ENCODE measurements around the gene HK2. TPM values are rescaled to one million over a fixed set of nuclear protein-coding genes. Genes with fewer than 3 reads are reported as not detected.

The HK2 gene
- total and polyA plus RNA-seq, 2 donors (not counting 3 experiments of a cell fraction or from before 2014, with no cell fraction given), result 3.4 to 13.0 TPM

DNA sequence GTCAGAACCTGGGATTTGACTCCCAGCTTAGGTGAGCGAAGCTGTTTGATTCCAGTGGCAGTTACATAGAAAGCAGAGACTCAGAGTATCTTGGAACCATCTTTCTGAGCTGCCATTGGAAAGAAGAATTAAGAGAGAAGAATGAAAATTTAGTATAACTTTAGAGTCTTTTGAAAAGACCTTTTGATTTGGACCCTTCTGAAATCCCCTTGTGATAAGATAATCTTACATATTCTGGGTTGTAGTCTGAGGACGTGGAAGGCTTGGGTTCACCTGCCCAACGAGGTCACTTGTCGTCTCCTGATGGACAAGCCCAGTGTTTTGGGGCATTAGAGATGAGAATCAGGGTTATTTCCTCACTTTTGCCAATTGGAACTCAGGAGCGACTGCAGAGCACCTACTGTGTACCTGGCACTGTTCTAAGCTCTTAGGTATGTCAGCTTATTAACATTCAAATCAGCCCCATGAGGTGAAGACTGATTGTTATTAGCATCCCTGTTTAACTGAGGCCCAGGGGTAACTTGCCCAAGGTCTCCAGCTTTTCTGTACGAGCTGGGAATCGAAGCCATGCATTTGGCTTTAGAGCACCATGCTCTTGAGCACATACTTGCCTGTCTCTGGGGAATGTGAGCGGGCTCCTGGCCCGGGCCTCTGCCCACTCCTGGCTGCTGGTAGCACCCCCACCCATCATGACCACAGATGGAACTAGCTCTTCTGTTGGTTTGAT is 2.9 kb downstream of the HK2 start:
- DNase-seq (ENCODE audit: low read depth, low spot score) (no peak), FAIRE-seq (no peak)
- no peak overlapping the region for H3K4me2 ChIP-seq (ENCODE audit: insufficient read depth, low read length)
- intact Hi-C loops (cut with micrococcal nuclease) (loop anchor here (1.0 to 5.0 kb wide), 2 partner anchors 39 to 185 kb away; partner anchors contain the start of gene SEMA4F), dilution Hi-C loops (cut with MboI; ENCODE audit: extremely low pct_ligation_motif_present, low sequenced_read_pairs) (no loop called here)
- no peak overlapping the region for H3K27ac ChIP-seq (ENCODE audit: insufficient read depth, low read depth, low read length)
- ChIA-PET POLR2A (no interaction called here), CTCF (interaction anchor here (0.6 to 6.4 kb wide), 16 partner anchors 9 to 146 kb away, joined by 3 to 89 read pairs (median 4); no protein-coding TSS in a partner anchor)
- no TSS peak for BruUV-seq (replicated peaks)
- no peaks in the 10 kb centered on the region for H4K20me1 ChIP-seq (replicated peaks; ENCODE audit: control insufficient read depth, extremely low read depth, insufficient read depth, low read length)
- H3K9me3 ChIP-seq (replicated peaks; ENCODE audit: control insufficient read depth, insufficient read depth, low read length), result no peaks in the 10 kb centered on the region
- no peaks in the 10 kb centered on the region for H3K36me3 ChIP-seq (ENCODE audit: control insufficient read depth in 2 of 2, extremely low read depth in 1 of 2, insufficient read depth in 2 of 2, low read length in 2 of 2)
- no peak overlapping the region for H3K9ac ChIP-seq (replicated peaks; ENCODE audit: extremely low read depth, insufficient read depth, low read length)
- H3K9me1 ChIP-seq (replicated peaks; ENCODE audit: control insufficient read depth, extremely low read depth, insufficient read depth, low read length), result no peaks in the 10 kb centered on the region
- peaks cover 13% of the 10 kb centered on the region for H3K4me1 ChIP-seq (ENCODE audit: control insufficient read depth, extremely low read depth, insufficient read depth, low read length)
- TF ChIP-seq, protein P1, sequence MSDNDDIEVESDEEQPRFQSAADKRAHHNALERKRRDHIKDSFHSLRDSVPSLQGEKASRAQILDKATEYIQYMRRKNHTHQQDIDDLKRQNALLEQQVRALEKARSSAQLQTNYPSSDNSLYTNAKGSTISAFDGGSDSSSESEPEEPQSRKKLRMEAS (IDR thresholded peaks at IDR 0.05; ENCODE audit: insufficient read depth, insufficient read length), result no peak
- TF ChIP-seq MYC (IDR thresholded peaks at IDR 0.05; ENCODE audit: low read depth, low read length) (no peak), POLR2AphosphoS5 (IDR thresholded peaks at IDR 0.05; ENCODE audit: insufficient read depth, low read depth, low read length) (no peak), EZH2 (IDR thresholded peaks at IDR 0.05; ENCODE audit: borderline replicate concordance, low read depth, low read length, severe bottlenecking) (no peak), GATA2 (IDR thresholded peaks at IDR 0.05; ENCODE audit: insufficient read depth, insufficient read length, low read depth, low read length) (no peak), JUN (IDR thresholded peaks at IDR 0.05; ENCODE audit: borderline replicate concordance, insufficient read depth, insufficient read length, low read depth) (no peak), FOS (IDR thresholded peaks at IDR 0.05; ENCODE audit: borderline replicate concordance, insufficient read depth, low read length) (no peak), POLR2A (IDR thresholded peaks at IDR 0.05; ENCODE audit: low read depth, low read length) (no peak)
- TF ChIP-seq, protein P2, sequence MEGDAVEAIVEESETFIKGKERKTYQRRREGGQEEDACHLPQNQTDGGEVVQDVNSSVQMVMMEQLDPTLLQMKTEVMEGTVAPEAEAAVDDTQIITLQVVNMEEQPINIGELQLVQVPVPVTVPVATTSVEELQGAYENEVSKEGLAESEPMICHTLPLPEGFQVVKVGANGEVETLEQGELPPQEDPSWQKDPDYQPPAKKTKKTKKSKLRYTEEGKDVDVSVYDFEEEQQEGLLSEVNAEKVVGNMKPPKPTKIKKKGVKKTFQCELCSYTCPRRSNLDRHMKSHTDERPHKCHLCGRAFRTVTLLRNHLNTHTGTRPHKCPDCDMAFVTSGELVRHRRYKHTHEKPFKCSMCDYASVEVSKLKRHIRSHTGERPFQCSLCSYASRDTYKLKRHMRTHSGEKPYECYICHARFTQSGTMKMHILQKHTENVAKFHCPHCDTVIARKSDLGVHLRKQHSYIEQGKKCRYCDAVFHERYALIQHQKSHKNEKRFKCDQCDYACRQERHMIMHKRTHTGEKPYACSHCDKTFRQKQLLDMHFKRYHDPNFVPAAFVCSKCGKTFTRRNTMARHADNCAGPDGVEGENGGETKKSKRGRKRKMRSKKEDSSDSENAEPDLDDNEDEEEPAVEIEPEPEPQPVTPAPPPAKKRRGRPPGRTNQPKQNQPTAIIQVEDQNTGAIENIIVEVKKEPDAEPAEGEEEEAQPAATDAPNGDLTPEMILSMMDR (IDR thresholded peaks at IDR 0.05; ENCODE audit: extremely low read depth in 1 of 2, insufficient read depth in 1 of 2, low read depth in 1 of 2, low read length in 2 of 2), result no peak
- no peak overlapping the region for H2AFZ ChIP-seq (ENCODE audit: low read depth, low read length)
- H3K79me2 ChIP-seq (ENCODE audit: control insufficient read depth, insufficient read depth, low read length), result peaks cover 20% of the 10 kb centered on the region
- H3K27me3 ChIP-seq (ENCODE audit: control insufficient read depth in 2 of 2, insufficient read depth in 2 of 2, low read length in 2 of 2), result no peaks in the 10 kb centered on the region
- H3K4me3 ChIP-seq (replicated peaks in 1 of 3; ENCODE audit: insufficient read depth in 1 of 3, low read depth in 1 of 3, low read length in 3 of 3), result no peak overlapping the region
